HS-5 (cell line): ENCODE measurements around the gene PGAP6.
"Not testable (repeated sequence)": the region's sequence is repeated elsewhere in the genome, so short reads cannot be mapped to it uniquely, and the experiment has no call there.

ENCODE experiments used
- DNase-seq: peaks from one replicate; pipeline ENCODE4 v3.0.0-alpha.2; 2012; ENCODE audit warnings: low read depth

The PGAP6 gene

DNA sequence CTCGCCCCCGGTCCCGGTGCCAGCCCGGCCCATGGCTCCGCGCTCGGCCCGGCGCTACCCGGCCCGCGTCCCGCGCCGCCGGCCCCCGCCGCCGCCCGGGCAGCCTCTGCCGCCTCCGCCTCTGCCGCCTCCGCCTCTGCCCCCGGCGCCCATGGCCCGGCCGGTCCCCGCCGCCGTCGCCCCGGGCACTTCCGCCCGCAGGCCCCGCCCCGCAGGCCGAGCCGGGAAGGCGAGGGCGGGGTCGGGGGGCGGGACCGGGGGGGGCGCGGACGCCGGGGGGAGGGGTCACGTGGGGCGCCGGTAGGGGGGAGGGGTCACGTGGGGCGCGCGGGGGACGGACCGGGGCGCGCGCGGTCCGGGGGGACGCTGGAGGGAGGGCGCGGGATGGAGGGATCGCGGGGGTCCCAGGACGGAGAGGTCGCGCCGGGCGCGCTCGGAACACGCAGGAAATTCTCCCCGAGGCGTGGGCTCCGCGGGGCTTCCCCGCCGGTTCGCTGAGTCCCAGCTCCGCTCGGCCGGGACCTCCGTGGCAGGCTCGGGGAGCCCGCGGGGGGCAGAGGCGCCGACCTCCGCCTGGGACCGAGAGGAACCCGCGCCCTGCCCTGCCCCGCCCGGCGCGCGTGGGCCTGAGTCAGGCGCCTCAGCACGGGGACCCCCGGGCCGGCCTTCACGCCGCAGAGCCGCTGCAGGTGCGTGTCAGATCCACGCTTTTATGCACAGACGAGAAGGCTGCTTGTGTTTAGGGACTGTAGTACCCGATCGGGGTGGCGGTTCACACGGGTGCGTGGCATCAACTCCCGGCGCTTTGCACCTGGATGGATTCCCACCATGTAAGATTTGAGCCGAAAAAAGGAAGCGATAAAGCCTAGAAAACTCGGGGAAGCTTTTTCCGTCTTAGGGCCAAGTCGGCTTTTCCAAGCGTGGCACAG, at the start of gene PGAP6:
PGAP6 (minus strand) TSS at position 190 of the 929 bp plus-strand sequence; CDS start at position 33, 157 bp downstream.
- DNase-seq, result no peak

DNA sequence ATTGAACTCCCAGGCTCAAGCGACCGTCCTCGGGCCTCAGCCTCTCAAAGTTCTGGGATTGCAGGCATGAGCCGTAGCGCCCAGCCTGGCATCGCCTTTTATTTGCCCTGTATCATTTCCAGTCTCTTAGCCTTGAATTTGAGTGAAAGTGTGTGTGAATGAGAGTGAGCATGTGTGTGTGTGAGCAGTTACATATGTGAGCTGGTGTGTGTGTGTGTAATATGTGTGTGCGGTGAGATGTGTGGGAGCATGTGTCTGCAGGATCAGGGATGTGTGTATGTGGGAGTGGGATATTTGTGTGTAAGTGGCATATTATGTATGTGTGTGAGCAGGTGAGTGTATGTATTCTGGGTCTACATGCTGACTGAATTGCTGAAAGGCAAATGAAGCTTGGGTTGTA, 49.1 kb upstream of the PGAP6 start:
- DNase-seq, result no peak

GRCh38 chr16:427250-427649, 45.5 kb upstream of the PGAP6 start:
- no peak for DNase-seq

GRCh38 chr16:426906-427249, 45.1 kb upstream of the PGAP6 start:
- no peak for DNase-seq

DNA sequence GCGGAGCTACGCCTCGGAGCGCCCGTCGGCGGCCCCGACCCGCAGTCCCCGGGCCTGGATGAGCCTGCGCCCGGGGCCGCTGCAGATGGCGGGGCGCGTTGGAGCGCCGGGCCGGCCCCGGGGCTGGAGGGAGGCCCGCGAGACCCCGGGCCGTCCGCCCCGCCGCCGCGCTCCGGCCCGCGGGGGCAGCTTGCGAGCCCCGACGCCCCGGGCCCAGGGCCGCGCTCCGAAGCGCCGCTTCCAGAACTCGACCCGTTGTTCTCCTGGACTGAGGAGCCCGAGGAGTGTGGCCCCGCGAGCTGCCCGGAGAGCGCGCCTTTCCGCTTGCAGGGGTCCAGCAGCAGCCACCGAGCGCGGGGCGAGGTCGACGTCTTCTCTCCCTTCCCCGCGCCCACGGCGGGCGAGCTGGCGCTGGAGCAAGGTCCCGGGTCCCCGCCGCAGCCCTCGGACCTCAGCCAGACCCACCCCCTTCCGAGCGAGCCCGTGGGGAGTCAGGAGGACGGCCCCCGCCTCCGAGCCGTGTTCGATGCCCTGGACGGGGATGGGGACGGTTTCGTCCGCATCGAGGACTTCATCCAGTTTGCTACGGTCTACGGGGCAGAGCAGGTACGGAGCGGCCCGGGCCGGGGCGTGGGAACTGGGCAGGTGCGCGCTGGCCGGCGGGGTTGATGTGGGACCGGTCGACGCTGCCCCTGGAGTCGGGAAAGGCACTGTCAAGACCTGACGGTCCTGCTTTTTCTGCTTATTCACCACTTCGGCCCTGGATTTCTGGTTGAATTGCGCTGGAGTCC, 44.5 kb upstream of the PGAP6 start:
- no peak for DNase-seq

DNA sequence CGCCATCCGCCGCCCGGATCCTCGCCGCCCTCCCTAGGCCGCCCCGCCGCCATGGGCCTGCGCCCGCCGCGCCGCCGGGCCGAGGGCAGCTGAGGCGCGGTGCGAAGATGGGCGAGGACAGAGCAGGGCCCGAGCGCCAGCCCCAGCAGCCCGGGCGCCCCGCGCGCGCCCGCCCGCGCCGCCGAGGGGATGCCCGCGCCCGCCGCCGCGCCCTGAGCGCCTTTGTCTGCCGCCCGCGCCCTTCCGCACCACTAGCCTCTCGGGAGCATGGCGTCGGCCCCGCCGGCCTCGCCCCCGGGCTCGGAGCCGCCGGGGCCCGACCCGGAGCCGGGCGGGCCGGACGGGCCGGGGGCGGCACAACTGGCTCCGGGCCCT, 43.9 kb upstream of the PGAP6 start:
- no peak for DNase-seq

- no peak for DNase-seq
These were observed 43.4 kb upstream of the PGAP6 start, which contains the start of gene RAB11FIP3 for GRCh38 chr16:425082-425718. Gene RAB11FIP3 (plus strand): TSS chr16:425649. CDS start chr16:426007, 358 bp downstream.

GRCh38 chr16:424623-425081, 42.9 kb upstream of the PGAP6 start:
- no peak for DNase-seq

DNA sequence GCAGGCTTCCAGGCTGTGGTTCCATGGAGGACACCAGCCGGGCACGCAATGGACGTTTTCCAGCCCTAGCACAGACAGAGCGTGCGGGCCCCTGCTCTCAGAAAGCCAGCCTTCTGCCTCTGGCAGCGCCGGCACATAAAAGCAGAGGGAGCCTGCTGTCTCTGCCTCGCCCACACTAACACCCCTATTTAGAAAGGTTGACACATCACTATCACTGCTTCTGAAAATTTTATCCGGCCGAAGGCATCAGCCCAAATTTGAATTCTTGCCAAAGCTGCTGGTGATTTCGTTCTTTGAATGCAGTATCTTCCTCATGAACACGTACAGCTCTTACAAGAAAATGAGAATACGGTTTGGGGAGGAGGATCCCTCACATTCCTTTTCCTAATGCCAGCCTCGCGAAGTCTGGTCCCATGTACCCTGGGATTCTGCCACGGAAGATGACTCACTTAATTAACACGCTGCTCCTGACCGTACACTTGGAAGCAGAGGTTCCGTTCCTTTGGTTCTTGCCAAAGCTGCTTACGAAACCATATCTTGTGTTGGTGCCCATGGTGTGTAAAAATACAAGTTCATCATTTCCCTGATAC, 42.4 kb upstream of the PGAP6 start:
- DNase-seq, result peak; percentile 97

GRCh38 chr16:422179-422578, 40.4 kb upstream of the PGAP6 start:
- not testable (repeated sequence) for DNase-seq

- DNase-seq, result not testable (repeated sequence)
These were observed 33.4 kb upstream of the PGAP6 start for GRCh38 chr16:415170-415498.

- no peak for DNase-seq
These were observed 32.8 kb upstream of the PGAP6 start for GRCh38 chr16:414395-415169.

GRCh38 chr16:411576-412265, 29.9 kb upstream of the PGAP6 start:
- DNase-seq, result no peak

- DNase-seq, result no peak
These were observed 28.9 kb upstream of the PGAP6 start for GRCh38 chr16:410516-411178.

- DNase-seq, result no peak
These were observed 25.5 kb upstream of the PGAP6 start for GRCh38 chr16:407253-407652.

- DNase-seq, result no peak
These were observed 24.0 kb upstream of the PGAP6 start for GRCh38 chr16:405548-406506.

DNA sequence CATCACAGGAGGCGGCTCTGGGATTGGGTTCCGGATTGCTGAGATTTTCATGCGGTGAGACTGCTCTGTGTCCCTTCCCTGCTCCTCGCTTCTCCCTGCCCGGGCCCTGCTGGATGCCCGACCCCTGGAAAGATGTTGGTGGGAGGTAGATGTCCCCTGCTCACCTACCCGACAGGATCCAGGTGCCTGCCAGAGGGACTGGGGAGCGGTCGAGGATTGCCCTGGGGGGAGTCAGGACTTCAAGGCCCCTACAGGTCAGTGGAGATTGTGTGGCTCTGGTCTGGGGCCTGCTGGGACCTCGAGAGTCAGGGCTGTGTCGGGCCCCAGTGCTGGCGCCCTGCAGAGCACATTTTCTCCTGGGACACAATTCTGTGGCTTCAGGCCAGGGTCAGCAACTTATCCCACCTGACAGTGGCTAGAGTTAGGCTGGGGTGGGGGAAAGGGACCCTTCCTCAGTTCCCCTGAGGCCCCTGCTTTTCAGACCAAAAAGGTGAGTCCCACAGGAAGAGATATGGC, 23.3 kb upstream of the PGAP6 start:
- DNase-seq, result no peak

DNA sequence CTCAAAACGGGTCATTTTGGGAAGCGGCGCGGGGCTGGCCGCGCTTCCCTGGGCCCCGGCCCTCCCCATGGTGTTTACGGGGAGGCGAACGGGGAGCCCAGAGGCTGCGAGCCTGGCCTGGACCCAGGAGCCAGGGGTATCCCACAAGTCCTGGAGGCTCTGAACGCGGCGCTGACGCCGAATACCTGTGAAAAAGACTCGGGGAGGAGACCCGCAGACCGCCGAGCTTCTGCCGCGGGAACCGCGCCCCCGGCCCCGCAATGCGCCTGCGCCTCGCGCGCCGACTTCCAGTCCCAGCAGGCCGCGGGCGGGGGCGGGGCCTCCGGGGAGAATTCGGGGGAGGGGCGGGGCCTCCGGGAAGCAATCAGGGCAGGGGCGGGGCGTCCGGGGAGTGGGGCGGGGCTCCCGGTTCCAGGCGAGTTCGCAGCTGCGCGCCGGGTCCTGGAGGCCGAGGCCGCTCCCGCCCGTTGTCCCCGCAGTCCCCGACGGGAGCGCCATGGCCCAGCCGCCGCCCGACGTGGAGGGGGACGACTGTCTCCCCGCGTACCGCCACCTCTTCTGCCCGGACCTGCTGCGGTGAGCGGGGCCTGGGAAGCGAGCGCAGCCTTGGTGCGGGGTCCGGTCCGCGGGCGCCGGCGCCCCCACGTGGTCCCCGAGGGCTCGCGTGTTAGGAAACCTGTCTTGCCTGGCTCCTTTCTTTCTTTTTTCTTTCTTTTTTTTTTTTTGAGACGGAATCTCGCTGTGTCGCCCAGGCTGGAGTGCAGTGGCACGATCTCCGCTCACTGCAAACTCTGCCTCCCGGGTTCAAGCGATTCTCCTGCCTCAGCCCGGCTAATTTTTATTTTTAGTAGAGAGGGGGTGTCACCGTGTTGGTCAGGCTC, 19.9 kb upstream of the PGAP6 start, which contains the start of gene DECR2:
DECR2 (plus strand) TSS at position 418 of the 881 bp plus-strand sequence; CDS start at position 497, 79 bp downstream.
- DNase-seq, result no peak
